H1 (cell line): Measurements from ENCODE around the gene NFX1. TPM values are rescaled to one million over a fixed set of nuclear protein-coding genes. Genes with fewer than 3 reads are reported as not detected.

ENCODE experiments used
- CTCF ChIA-PET: fragments of 300-600 bp; sonication (Branson Sonifier 250); formaldehyde crosslinking; loops from one replicate; lab custom pipeline; 2021; ENCODE audit not compliant: partially characterized antibody; lab: Charles Lee
- POLR2A ChIA-PET: fragments of 300-600 bp; sonication (Branson Sonifier 250); formaldehyde crosslinking; loops from one replicate; lab custom pipeline; 2021; ENCODE audit warnings: inconsistent platforms; ENCODE audit not compliant: partially characterized antibody; lab: Charles Lee
- DNase-seq, 2 experiments: peaks; one replicate each; pipeline versions ENCODE4 v3.0.0 to v3.0.0-alpha.2; 2010 to 2022; ENCODE audit warnings: low spot score in 2 of 2, low read depth in 1 of 2, mixed read lengths in 1 of 2
- FAIRE-seq: peaks from 2 replicates; lab custom pipeline; 2011; peaks lifted over from hg19 to GRCh38; lab: Jason Lieb, UNC
- H2AFZ ChIP-seq: 2 replicates; pipeline ENCODE4 v1.8.1; 2012; ENCODE audit warnings: low read length, inconsistent platforms
- H2AK5ac ChIP-seq: 2 replicates; pipeline ENCODE4 v1.6.1; 2013; ENCODE audit warnings: low read depth, low read length
- H2BK120ac ChIP-seq: replicated peaks from 2 replicates; pipeline ENCODE3; 2013; ENCODE audit warnings: low read depth, low read length, inconsistent platforms
- H2BK12ac ChIP-seq: 2 replicates; pipeline ENCODE4 v1.6.1; 2013; ENCODE audit warnings: low read depth, low read length
- H2BK15ac ChIP-seq: 2 replicates; pipeline ENCODE4 v1.6.1; 2013; ENCODE audit warnings: low read length
- H2BK20ac ChIP-seq: 2 replicates; pipeline ENCODE4 v1.6.1; 2013; ENCODE audit warnings: low read length
- H2BK5ac ChIP-seq: 2 replicates; pipeline ENCODE4 v1.6.1; 2013; ENCODE audit warnings: low read depth, low read length
- H3K14ac ChIP-seq: 2 replicates; pipeline ENCODE4 v1.6.1; 2013; ENCODE audit warnings: inconsistent platforms; ENCODE audit not compliant: insufficient read length
- H3K18ac ChIP-seq: 2 replicates; pipeline ENCODE4 v1.6.1; 2013; ENCODE audit warnings: low read length; ENCODE audit errors: extremely low read depth
- H3K23ac ChIP-seq: 2 replicates; pipeline ENCODE4 v1.6.1; 2013; ENCODE audit warnings: inconsistent platforms; ENCODE audit not compliant: insufficient read length
- H3K23me2 ChIP-seq: 2 replicates; pipeline ENCODE4 v1.6.1; 2013; ENCODE audit warnings: low read depth, low read length
- H3K27ac ChIP-seq: 2 replicates; pipeline ENCODE4 v1.6.1; 2011; ENCODE audit warnings: low read depth, low read length, inconsistent platforms
- H3K27me3 ChIP-seq, 4 experiments: replicated peaks in 1 of 4; 1 replicate in 1 of 4; 2 replicates in 3 of 4; pipeline versions ENCODE4 v1.6.1 to v1.8.1; 2011 to 2013; ENCODE audit warnings: low read length in 3 of 4, mild to moderate bottlenecking in 3 of 4, inconsistent platforms in 2 of 4, mixed read lengths in 2 of 4, moderate library complexity in 1 of 4; ENCODE audit not compliant: control insufficient read depth in 3 of 4, insufficient read depth in 3 of 4; ENCODE audit errors: extremely low read depth in 1 of 4
- H3K36me3 ChIP-seq, 4 experiments: 2 replicates each; pipeline versions ENCODE4 v1.6.1 to v1.8.1; 2011 to 2013; ENCODE audit warnings: mild to moderate bottlenecking in 4 of 4, low read length in 3 of 4, moderate library complexity in 2 of 4, control low read depth in 1 of 4, inconsistent platforms in 1 of 4; ENCODE audit not compliant: insufficient read depth in 4 of 4, control insufficient read depth in 2 of 4
- H3K4ac ChIP-seq: replicated peaks from 2 replicates; pipeline ENCODE3; 2013; ENCODE audit warnings: low read length, low read depth, mixed read lengths, inconsistent platforms; ENCODE audit not compliant: insufficient read length
- H3K4me1 ChIP-seq, 4 experiments: replicated peaks in 1 of 4; 1 replicate in 1 of 4; 2 replicates in 3 of 4; pipeline versions ENCODE4 v1.6.1 to v1.8.1; 2011 to 2013; ENCODE audit warnings: low read length in 3 of 4, inconsistent platforms in 2 of 4, mixed read lengths in 1 of 4; ENCODE audit not compliant: insufficient read depth in 4 of 4, control insufficient read depth in 3 of 4
- H3K4me2 ChIP-seq, 2 experiments: 2 replicates each; pipeline versions ENCODE4 v1.6.1 to v1.8.1; 2011 to 2013; ENCODE audit warnings: low read depth in 2 of 2, low read length in 2 of 2, control low read depth in 1 of 2, inconsistent platforms in 1 of 2, mild to moderate bottlenecking in 1 of 2; ENCODE audit not compliant: insufficient read depth in 1 of 2
- H3K4me3 ChIP-seq, 4 experiments: fragments of 200-600, 300-600 bp in 1 of 4; sonication (generic), shearing (Covaris generic), sonication (Bioruptor Twin) in 1 of 4; 2 replicates each; pipeline versions ENCODE4 v1.5.1 to v1.8.1; 2011 to 2016; ENCODE audit warnings: low read length in 4 of 4, low read depth in 3 of 4, control low read depth in 2 of 4, inconsistent platforms in 2 of 4, mild to moderate bottlenecking in 2 of 4, mixed read lengths in 1 of 4, moderate library complexity in 1 of 4; ENCODE audit not compliant: insufficient read depth in 2 of 4; ENCODE audit errors: extremely low read depth in 1 of 4
- H3K56ac ChIP-seq: replicated peaks from 2 replicates; pipeline ENCODE3; 2013; ENCODE audit warnings: low read depth, mild to moderate bottlenecking, mixed read lengths, low read length, inconsistent platforms; ENCODE audit not compliant: insufficient read length
- H3K79me1 ChIP-seq: 2 replicates; pipeline ENCODE4 v1.6.1; 2013; ENCODE audit warnings: low read depth, low read length, control low read depth
- H3K79me2 ChIP-seq, 2 experiments: 2 replicates each; pipeline versions ENCODE4 v1.6.1 to v1.8.1; 2012 to 2013; ENCODE audit warnings: low read length in 2 of 2, mild to moderate bottlenecking in 2 of 2, inconsistent platforms in 1 of 2; ENCODE audit not compliant: insufficient read depth in 2 of 2, control insufficient read depth in 1 of 2
- H3K9ac ChIP-seq, 4 experiments: replicated peaks in 1 of 4; 1 replicate in 1 of 4; 2 replicates in 3 of 4; pipeline versions ENCODE4 v1.6.1 to v1.8.1; 2011 to 2013; ENCODE audit warnings: low read depth in 3 of 4, low read length in 3 of 4, control low read depth in 2 of 4, mild to moderate bottlenecking in 2 of 4, moderate library complexity in 2 of 4, inconsistent platforms in 1 of 4; ENCODE audit errors: extremely low read depth in 1 of 4
- H3K9me3 ChIP-seq, 2 experiments: 2 replicates each; pipeline versions ENCODE4 v1.6.1 to v1.8.1; 2012 to 2013; ENCODE audit warnings: mild to moderate bottlenecking in 2 of 2, moderate library complexity in 2 of 2, control low read depth in 1 of 2, inconsistent platforms in 1 of 2, low read depth in 1 of 2, low read length in 1 of 2, mixed read lengths in 1 of 2; ENCODE audit not compliant: insufficient read depth in 2 of 2
- H4K20me1 ChIP-seq, 2 experiments: replicated peaks in 1 of 2; 2 replicates each; pipeline versions ENCODE3 to v1.8.1; 2011 to 2013; ENCODE audit warnings: inconsistent platforms in 2 of 2, low read length in 2 of 2, mild to moderate bottlenecking in 1 of 2; ENCODE audit not compliant: insufficient read depth in 2 of 2, control insufficient read depth in 1 of 2
- H4K5ac ChIP-seq: 2 replicates; pipeline ENCODE4 v1.6.1; 2013; ENCODE audit warnings: low read length, low read depth, mixed read lengths, inconsistent platforms; ENCODE audit not compliant: insufficient read length
- H4K8ac ChIP-seq: 2 replicates; pipeline ENCODE4 v1.8.0; 2013; ENCODE audit warnings: mild to moderate bottlenecking, moderate library complexity, low read length, inconsistent platforms; ENCODE audit not compliant: insufficient read depth; ENCODE audit errors: extremely low read depth
- H4K91ac ChIP-seq: replicated peaks from 2 replicates; pipeline ENCODE3; 2013; ENCODE audit warnings: low read length, mixed read lengths, inconsistent platforms; ENCODE audit not compliant: insufficient read length
- BCL11A ChIP-seq, 2 experiments: IDR thresholded peaks; one replicate each; pipeline ENCODE4 v1.6.1; 2011; ENCODE audit warnings: low read depth in 2 of 2, low read length in 2 of 2, mild to moderate bottlenecking in 2 of 2
- CHD1 ChIP-seq: IDR thresholded peaks from 2 replicates; pipeline ENCODE4 v1.6.1; 2012; ENCODE audit warnings: low read depth, low read length, improper control_type of control experiment
- E2F6 ChIP-seq: IDR thresholded peaks from 2 replicates; pipeline ENCODE4 v1.6.1; 2012; ENCODE audit warnings: inconsistent platforms
- EP300 ChIP-seq, 2 experiments: IDR thresholded peaks; 1 replicate in 1 of 2; 2 replicates in 1 of 2; pipeline ENCODE4 v1.6.1; 2011 to 2012; ENCODE audit warnings: low read depth in 2 of 2, low read length in 2 of 2, mild to moderate bottlenecking in 2 of 2, borderline replicate concordance in 1 of 2, inconsistent platforms in 1 of 2, moderate library complexity in 1 of 2
- POLR2AphosphoS5 ChIP-seq: IDR thresholded peaks from 2 replicates; pipeline ENCODE4 v1.6.1; 2011; ENCODE audit warnings: low read depth, low read length
- SAP30 ChIP-seq: fragments of 300-600 bp; sonication (generic); IDR thresholded peaks from 2 replicates; pipeline ENCODE4 v1.7.1; 2012; ENCODE audit warnings: low read length, moderate library complexity, mild to moderate bottlenecking, inconsistent platforms; ENCODE audit not compliant: insufficient read depth, insufficient replicate concordance
- SIRT6 ChIP-seq: IDR thresholded peaks from one replicate; pipeline ENCODE4 v1.7.1; 2012; ENCODE audit warnings: low read length, inconsistent platforms
- SIX5 ChIP-seq: IDR thresholded peaks from 2 replicates; pipeline ENCODE4 v1.6.1; 2011; ENCODE audit warnings: mild to moderate bottlenecking, low read depth, low read length
- SP4 ChIP-seq: IDR thresholded peaks from 2 replicates; pipeline ENCODE4 v1.6.1; 2012; ENCODE audit warnings: low read length, inconsistent platforms
- TAF7 ChIP-seq: optimal IDR thresholded peaks from 2 replicates; pipeline ENCODE3; 2011; ENCODE audit warnings: low read depth, mild to moderate bottlenecking, inconsistent platforms, low read length, moderate library complexity, borderline replicate concordance
- TBP ChIP-seq: IDR thresholded peaks from 2 replicates; pipeline ENCODE4 v1.6.1; 2011; ENCODE audit warnings: low read depth, low read length, improper control_type of control experiment
- WGBS, 2 experiments: shearing (Covaris generic) in 1 of 2; methylation state at CpG; one replicate each; pipeline versions ENCODE4 v1.1.6 to v1.1.7; 2013 to 2015; ENCODE audit warnings: low lambda C conversion rate in 2 of 2, mixed read lengths in 2 of 2, inconsistent platforms in 1 of 2, low coverage in 1 of 2, missing lambda C conversion rate in 1 of 2; ENCODE audit not compliant: insufficient replicate concordance in 2 of 2, insufficient coverage in 1 of 2, insufficient read length in 1 of 2; ENCODE audit errors: extremely low coverage in 1 of 2, missing lambda C conversion rate in 1 of 2; 5-methylcytosine and 5-hydroxymethylcytosine counted together
- polyA plus RNA-seq, 7 experiments: library from polyadenylated mRNA; depleted of rRNA in 3 of 7; stranded (reverse) in 5 of 7; unstranded in 2 of 7; fragments of >200 nt in 5 of 7; fragments of 200-250 nt in 2 of 7; gene quantifications; 1 replicate in 5 of 7; 2 replicates in 1 of 7; 4 replicates in 1 of 7; pipeline versions ENCODE4 v1.2.1 to v1.2.3, GENCODE V29; 2011 to 2013; ENCODE audit warnings: missing spikeins in 2 of 7, mixed read lengths in 2 of 7
- total RNA-seq: library from RNA; stranded (reverse); fragmentation: NEBNext Ultra II Directional; extraction: Animal tissue kit (Norgen Biotek cat#: 25700); gene quantifications from 2 replicates; pipeline ENCODE4 v1.2.1, GENCODE V29; 2021

The NFX1 gene
- total and polyA plus RNA-seq, 2 of the 8 experiments (the other 6 are each of a cell fraction or from before 2014, with no cell fraction given), result 19.4 to 28.4 TPM

GRCh38 chr9:33364127-33364526, 73.8 kb downstream of the NFX1 start:
- no peak overlapping the region for H3K56ac ChIP-seq
- H3K9ac ChIP-seq, result no peak overlapping the region
- no peak overlapping the region for H2BK15ac ChIP-seq
- 73% methylated on average over 2 of the region's 2 CpGs; no CpG with 5 or more reads in 1 of the 2 experiments for WGBS, 2 experiments
- no peak overlapping the region for H2BK120ac ChIP-seq
- TF ChIP-seq TAF7 (no peak), EP300 (IDR thresholded peaks at IDR 0.05; ENCODE audit: borderline replicate concordance in 1 of 2, low read depth in 2 of 2, low read length in 2 of 2) (no peak), E2F6 (no peak), POLR2AphosphoS5 (no peak), SIX5 (no peak), SP4 (no peak), TBP (no peak), CHD1 (no peak), SIRT6 (no peak), BCL11A (IDR thresholded peaks at IDR 0.05; ENCODE audit: low read depth in 2 of 2, low read length in 2 of 2) (no peak), SAP30 (no peak)
- no peak overlapping the region for H3K4me2 ChIP-seq
- H3K23ac ChIP-seq, result no peak overlapping the region
- H2BK20ac ChIP-seq, result no peak overlapping the region
- H3K27me3 ChIP-seq, result no peaks in the 10 kb centered on the region
- no peak overlapping the region for H3K27ac ChIP-seq
- H4K91ac ChIP-seq, result no peak overlapping the region
- no peaks in the 10 kb centered on the region for H3K4me1 ChIP-seq
- no peak overlapping the region for H2BK5ac ChIP-seq
- H2BK12ac ChIP-seq, result no peak overlapping the region
- POLR2A ChIA-PET, result no interaction called here
- no peak overlapping the region for H2AFZ ChIP-seq
- no peak overlapping the region for H3K18ac ChIP-seq
- FAIRE-seq (no peak), DNase-seq (no peak)
- CTCF ChIA-PET, result interaction anchor here (1.7 to 2.1 kb wide), 2 partner anchors 11 to 103 kb away, joined by 10 to 15 read pairs; no protein-coding TSS in a partner anchor
- no peak overlapping the region for H3K14ac ChIP-seq
- H3K23me2 ChIP-seq, result no peaks in the 10 kb centered on the region
- no peaks in the 10 kb centered on the region for H3K9me3 ChIP-seq
- no peak overlapping the region for H4K5ac ChIP-seq
- H4K20me1 ChIP-seq, result no peaks in the 10 kb centered on the region
- H2AK5ac ChIP-seq, result no peak overlapping the region
- H3K79me2 ChIP-seq, result no peaks in the 10 kb centered on the region
- H3K4ac ChIP-seq, result no peak overlapping the region
- peaks cover 0 to 15% (median 7%) of the 10 kb centered on the region in 4 experiments; a peak in 5 of 8 replicates for H3K36me3 ChIP-seq
- no peak overlapping the region for H3K4me3 ChIP-seq
- no peaks in the 10 kb centered on the region for H3K79me1 ChIP-seq
- no peak overlapping the region for H4K8ac ChIP-seq
